GM21447 (cell line): ENCODE data around the gene HSPA12B.

ENCODE experiments used
- ATAC-seq: cut with Tn5 transposase; IDR thresholded peaks from one replicate; pipeline ENCODE4 v1.9.1; 2021; ENCODE audit not compliant: unreplicated experiment

Gene HSPA12B

GRCh38 chr20:3747471-3747870 is 15.0 kb downstream of the HSPA12B start:
- ATAC-seq = no peak

- no peak for ATAC-seq
Observed at GRCh38 chr20:3748073-3748472, 15.6 kb downstream of the HSPA12B start.

- no peak for ATAC-seq
Observed at GRCh38 chr20:3749087-3749688, 16.7 kb downstream of the HSPA12B start.

- no peak for ATAC-seq
Observed at GRCh38 chr20:3749689-3750531, 17.4 kb downstream of the HSPA12B start.

- no peak for ATAC-seq
Observed at GRCh38 chr20:3751305-3751674, 18.8 kb downstream of the HSPA12B start.

GRCh38 chr20:3751675-3752385 is 19.3 kb downstream of the HSPA12B start:
- no peak for ATAC-seq

GRCh38 chr20:3752386-3752759 is 19.9 kb downstream of the HSPA12B start:
- ATAC-seq = no peak

GRCh38 chr20:3753098-3753497 is 20.6 kb downstream of the HSPA12B start:
- ATAC-seq = no peak

GRCh38 chr20:3753501-3754275 is 21.2 kb downstream of the HSPA12B start:
- no peak for ATAC-seq

GRCh38 chr20:3754276-3754630 is 21.8 kb downstream of the HSPA12B start:
- ATAC-seq = no peak

GRCh38 chr20:3755269-3755668 is 22.8 kb downstream of the HSPA12B start:
- no peak for ATAC-seq

GRCh38 chr20:3755814-3756480 is 23.5 kb downstream of the HSPA12B start:
- no peak for ATAC-seq

- ATAC-seq = no peak
Observed at GRCh38 chr20:3757268-3757667, 24.8 kb downstream of the HSPA12B start.

- ATAC-seq = no peak
Observed at GRCh38 chr20:3758566-3758965, 26.1 kb downstream of the HSPA12B start.

GRCh38 chr20:3759316-3759823 is 26.9 kb downstream of the HSPA12B start:
- no peak for ATAC-seq

- no peak for ATAC-seq
Observed at GRCh38 chr20:3759884-3760283, 27.4 kb downstream of the HSPA12B start.

- peak; percentile 62 for ATAC-seq
Observed at GRCh38 chr20:3760655-3761348, 28.3 kb downstream of the HSPA12B start.

GRCh38 chr20:3763671-3764601 is 31.5 kb downstream of the HSPA12B start:
- no peak for ATAC-seq

GRCh38 chr20:3764659-3765058 is 32.2 kb downstream of the HSPA12B start:
- ATAC-seq = no peak
